Sigmoid colon (tissue), 4 donors: ENCODE measurements around the gene ATP9A.

ENCODE experiments used
- POLR2A ChIP-seq, 2 donors: fragments of 450-650 bp; IDR thresholded peaks; one replicate each; pipeline ENCODE4 v1.6.1; 2016; ENCODE audit warnings: antibody characterized with exemption in 2 of 2, mild to moderate bottlenecking in 2 of 2, moderate library complexity in 2 of 2
- POLR2AphosphoS5 ChIP-seq, 4 donors: sonication (generic); formaldehyde crosslinking; IDR thresholded peaks; one replicate each; pipeline ENCODE4 v1.6.1; 2017; ENCODE audit warnings: antibody characterized with exemption in 4 of 4
- TF ChIP-seq, protein P1 (sequence below), 4 experiments: fragments of 450-650 bp in 3 of 4; fragments of 200-600 bp in 1 of 4; IDR thresholded peaks; one replicate each; pipeline ENCODE4 v1.5.1; 2016 to 2019; ENCODE audit warnings: antibody characterized with exemption in 4 of 4, mild to moderate bottlenecking in 3 of 4, moderate library complexity in 2 of 4

DNA sequence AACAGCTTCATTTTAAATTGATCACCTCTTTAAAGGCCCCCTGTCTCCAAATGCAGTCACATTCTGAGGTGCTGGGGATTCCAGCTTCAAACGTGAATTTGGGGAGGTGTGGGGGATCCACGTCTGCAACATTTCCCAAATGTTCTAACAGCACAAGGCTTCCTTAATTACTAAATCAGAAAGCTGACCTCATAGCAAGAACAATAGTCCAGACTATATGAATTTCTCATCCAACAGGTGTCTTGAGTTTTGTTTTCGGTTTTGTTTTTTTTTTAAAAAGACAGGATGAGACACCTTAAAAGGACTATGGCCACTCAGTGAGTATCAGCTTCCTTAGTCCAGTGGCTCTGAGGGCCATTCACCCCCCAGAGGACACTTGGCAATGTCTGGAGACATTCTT, 11.5 kb downstream of the ATP9A start:
- TF ChIP-seq, protein P1, sequence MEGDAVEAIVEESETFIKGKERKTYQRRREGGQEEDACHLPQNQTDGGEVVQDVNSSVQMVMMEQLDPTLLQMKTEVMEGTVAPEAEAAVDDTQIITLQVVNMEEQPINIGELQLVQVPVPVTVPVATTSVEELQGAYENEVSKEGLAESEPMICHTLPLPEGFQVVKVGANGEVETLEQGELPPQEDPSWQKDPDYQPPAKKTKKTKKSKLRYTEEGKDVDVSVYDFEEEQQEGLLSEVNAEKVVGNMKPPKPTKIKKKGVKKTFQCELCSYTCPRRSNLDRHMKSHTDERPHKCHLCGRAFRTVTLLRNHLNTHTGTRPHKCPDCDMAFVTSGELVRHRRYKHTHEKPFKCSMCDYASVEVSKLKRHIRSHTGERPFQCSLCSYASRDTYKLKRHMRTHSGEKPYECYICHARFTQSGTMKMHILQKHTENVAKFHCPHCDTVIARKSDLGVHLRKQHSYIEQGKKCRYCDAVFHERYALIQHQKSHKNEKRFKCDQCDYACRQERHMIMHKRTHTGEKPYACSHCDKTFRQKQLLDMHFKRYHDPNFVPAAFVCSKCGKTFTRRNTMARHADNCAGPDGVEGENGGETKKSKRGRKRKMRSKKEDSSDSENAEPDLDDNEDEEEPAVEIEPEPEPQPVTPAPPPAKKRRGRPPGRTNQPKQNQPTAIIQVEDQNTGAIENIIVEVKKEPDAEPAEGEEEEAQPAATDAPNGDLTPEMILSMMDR (IDR thresholded peaks at IDR 0.05) = no peak
- no peak for TF ChIP-seq POLR2A (IDR thresholded peaks at IDR 0.05)
- no peak for TF ChIP-seq POLR2AphosphoS5 (IDR thresholded peaks at IDR 0.05)
